ENCODE data around the gene SCAF8. TPM values are rescaled to one million over a fixed set of nuclear protein-coding genes. Genes with fewer than 3 reads are reported as not detected.

The SCAF8 gene
- total and polyA plus RNA-seq, 9 of the 15 experiments (the other 6 are each of a cell fraction or from before 2014, with no cell fraction given): 10.5 to 46.6 (median 23.2) TPM

GRCh38 chr6:154876486-154877280, 143.5 kb downstream of the SCAF8 start (continued):
- TF ChIP-seq ZNF347 (CRISPR knock-in tag; IDR thresholded peaks at IDR 0.05; ENCODE audit: low read depth) (no peak), GABPB2 (CRISPR knock-in tag; conservative IDR thresholded peaks at IDR 0.05) (no peak), FIP1L1 (IDR thresholded peaks at IDR 0.05; ENCODE audit: low read depth, low read length, poor library complexity, severe bottlenecking) (no peak)

GRCh38 chr6:154878871-154879491, 145.8 kb downstream of the SCAF8 start:
- H3K79me2 ChIP-seq (ENCODE audit: control insufficient read depth, insufficient read depth, low read length): no peaks in the 10 kb centered on the region
- no peak overlapping the region for H3K4me2 ChIP-seq (ENCODE audit: insufficient read depth, low read length)
- H3K9ac ChIP-seq (ENCODE audit: insufficient read depth in 1 of 2, low read depth in 2 of 2, low read length in 2 of 2): no peak overlapping the region
- POLR2A ChIA-PET: interaction anchor here (0.6 kb wide), 2 partner anchors 99 to 310 kb away, joined by 3 read pairs; no protein-coding TSS in a partner anchor
- H3K36me3 ChIP-seq (ENCODE audit: control insufficient read depth, insufficient read depth, low read length): peaks cover 6% of the 10 kb centered on the region; the same call in 2 of the 3 replicates
- peak; percentile 28; the same call in 1 of the 2 replicates for TF ChIP-seq PKNOX1 (IDR thresholded peaks at IDR 0.05)
- TF ChIP-seq MIER1 (IDR thresholded peaks at IDR 0.05; ENCODE audit: low read depth): no peak
- TF ChIP-seq BRF1 (IDR thresholded peaks at IDR 0.05; ENCODE audit: borderline replicate concordance, extremely low read depth, insufficient read length): no peak
- TF ChIP-seq KLF10 (CRISPR knock-in tag; IDR thresholded peaks at IDR 0.05): no peak
- TF ChIP-seq ZC3H11A (IDR thresholded peaks at IDR 0.05; ENCODE audit: low read depth, low read length): no peak
- WGBS (ENCODE audit: insufficient coverage, low coverage, missing lambda C conversion rate): 82% methylated on average over 6 of the region's 6 CpGs
- H3K9me1 ChIP-seq (ENCODE audit: control insufficient read depth, insufficient read depth, low read length): no peaks in the 10 kb centered on the region
- no TSS peak for BruUV-seq (replicated peaks)
- no peak overlapping the region for H3K27ac ChIP-seq (ENCODE audit: extremely low read depth, low read depth, low read length)
- FAIRE-seq: no peak
- no peak for DNase-seq (ENCODE audit: extremely low read depth in 1 of 4, low spot score in 3 of 4)
- no peaks in the 10 kb centered on the region for H3K4me1 ChIP-seq (replicated peaks in 1 of 2; ENCODE audit: control insufficient read depth in 2 of 2, insufficient read depth in 2 of 2, low read length in 2 of 2)
- no peak for ATAC-seq
- in situ Hi-C loops (cut with MboI) (no loop called here), intact Hi-C loops (cut with micrococcal nuclease) (no loop called here)
- no peaks in the 10 kb centered on the region for H4K20me1 ChIP-seq (replicated peaks; ENCODE audit: control insufficient read depth, insufficient read depth, low read length)
- no peaks in the 10 kb centered on the region for H3K27me3 ChIP-seq (ENCODE audit: control insufficient read depth in 2 of 2, insufficient read depth in 2 of 2, low read length in 2 of 2)
- H3K9me3 ChIP-seq (replicated peaks; ENCODE audit: control insufficient read depth, insufficient read depth, low read depth, low read length): no peaks in the 10 kb centered on the region
- H3K4me3 ChIP-seq: no peak overlapping the region
- H2AFZ ChIP-seq (ENCODE audit: low read depth, low read length): no peak overlapping the region
- CTCF ChIA-PET (ENCODE audit: low intra/inter-chr PET ratio): no interaction called here

Data from K562 (cell line).